ENCODE measurements around the gene ZNF350.
"Not testable (repeated sequence)": the region's sequence is repeated elsewhere in the genome, so short reads cannot be mapped to it uniquely, and the experiment has no call there.

The ZNF350 gene

DNA sequence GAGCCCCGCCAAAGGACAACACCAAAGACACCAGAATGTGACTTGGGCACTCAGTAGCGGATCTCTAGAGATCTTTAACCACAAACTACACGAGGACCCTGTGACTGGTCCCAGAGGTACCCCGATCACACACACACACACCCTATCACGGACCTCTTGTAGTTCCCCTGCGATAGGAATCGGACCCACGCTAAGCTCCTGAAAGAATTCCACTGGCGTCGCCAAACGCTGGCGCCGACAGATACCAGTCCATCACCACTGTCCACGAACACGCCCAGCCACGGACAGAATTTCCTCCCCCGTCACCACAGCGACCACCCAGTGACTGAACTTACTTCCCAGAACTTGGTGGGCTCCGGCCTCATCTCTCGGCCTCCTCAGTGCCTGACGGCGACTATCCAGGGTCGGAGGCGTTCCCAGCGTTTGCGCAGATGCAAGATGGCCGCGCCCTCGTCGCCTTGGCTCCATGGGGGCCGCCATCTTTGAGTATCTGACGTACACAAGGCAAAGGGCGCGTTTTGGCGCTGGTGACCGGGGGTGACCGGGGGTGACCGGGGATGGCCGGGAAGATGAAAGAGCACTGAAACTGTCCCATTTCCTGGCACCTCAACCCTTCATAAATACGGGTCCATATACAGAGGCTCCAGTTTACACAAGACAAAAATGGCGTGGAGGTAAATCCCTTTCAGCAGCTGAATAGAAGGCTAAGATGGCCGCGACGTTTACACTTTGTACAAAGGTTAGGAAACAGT, 21.3 kb upstream of the ZNF350 start, which contains the start of gene ZNF615:
ZNF615 (minus strand) TSS at position 406 of the 752 bp plus-strand sequence. CDS start 4,500 bp downstream, outside the sequence.
- Histone ChIP-seq H3K9ac (ENCODE audit: low read depth, low read length) (peak within 1 kb of the TSS; percentile 95), H3K4me1 (ENCODE audit: insufficient read depth, low read length) (peaks cover 4% of the 10 kb centered on the region), H3K9me3 (ENCODE audit: insufficient read depth, low read depth, low read length) (peaks cover 3% of the 10 kb centered on the region; the same call in 1 of the 2 replicates), H3K36me3 (ENCODE audit: insufficient read depth, low read length) (peaks cover 14% of the 10 kb centered on the region), H3K27me3 (ENCODE audit: insufficient read depth, low read length) (no peaks in the 10 kb centered on the region), H3K27ac (ENCODE audit: low read depth, low read length) (peak within 1 kb of the TSS; percentile 87), H3K4me3 (ENCODE audit: low read length) (peak within 1 kb of the TSS; percentile 96)
- under 1% methylated on average over 44 of the region's 44 CpGs for WGBS

- no peak overlapping the region for H3K27ac ChIP-seq (ENCODE audit: low read depth, low read length)
- peaks cover 12% of the 10 kb centered on the region for H3K36me3 ChIP-seq (ENCODE audit: insufficient read depth, low read length)
- 2% methylated on average over 9 of the region's 9 CpGs for WGBS
These were observed 20.8 kb upstream of the ZNF350 start for GRCh38 chr19:52007451-52007805.

DNA sequence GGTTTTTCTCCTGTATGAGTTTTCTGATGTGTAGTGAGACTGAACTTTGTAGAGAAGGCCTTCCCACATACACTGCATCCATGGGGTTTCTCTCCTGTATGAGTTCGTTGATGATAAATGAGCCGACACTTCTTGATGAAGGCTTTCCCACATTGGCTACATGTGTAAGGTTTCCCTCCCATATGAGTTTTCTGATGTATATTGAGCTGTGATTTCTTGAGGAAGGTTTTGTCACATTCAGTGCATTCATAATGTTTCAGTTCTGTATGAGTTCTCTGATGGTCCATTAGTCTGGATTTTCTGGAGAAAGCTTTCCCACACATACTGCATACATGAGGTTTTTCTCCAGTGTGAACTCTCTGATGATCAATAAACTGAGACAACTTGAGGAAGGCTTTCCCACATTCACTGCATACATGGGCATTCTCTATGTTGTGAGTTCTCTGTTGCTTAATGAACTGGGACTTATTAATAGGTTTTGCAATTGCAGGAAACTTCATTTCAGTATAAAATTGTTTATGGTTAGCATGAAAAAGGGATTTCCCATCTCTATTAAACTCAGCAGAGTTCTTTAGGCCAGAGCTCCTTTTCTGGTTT, 7.5 kb upstream of the ZNF350 start:
- Histone ChIP-seq H3K9ac (ENCODE audit: low read depth, low read length) (no peak overlapping the region), H3K4me3 (ENCODE audit: low read length) (no peak overlapping the region), H3K4me1 (ENCODE audit: insufficient read depth, low read length) (no peaks in the 10 kb centered on the region), H3K27me3 (ENCODE audit: insufficient read depth, low read length) (no peaks in the 10 kb centered on the region), H3K27ac (ENCODE audit: low read depth, low read length) (no peak overlapping the region), H3K36me3 (ENCODE audit: insufficient read depth, low read length) (peaks cover 81% of the 10 kb centered on the region), H3K9me3 (ENCODE audit: insufficient read depth, low read depth, low read length) (peaks cover 79% of the 10 kb centered on the region)
- WGBS, result 100% methylated on average over 2 of the region's 2 CpGs

More at GRCh38 chr19:52007451-52007805, 20.8 kb upstream of the ZNF350 start:
- Histone ChIP-seq H3K9me3 (ENCODE audit: insufficient read depth, low read depth, low read length) (peaks cover 3% of the 10 kb centered on the region; the same call in 1 of the 2 replicates), H3K4me3 (ENCODE audit: low read length) (peak overlapping the region; percentile 96), H3K4me1 (ENCODE audit: insufficient read depth, low read length) (peaks cover 4% of the 10 kb centered on the region), H3K27me3 (ENCODE audit: insufficient read depth, low read length) (no peaks in the 10 kb centered on the region), H3K9ac (ENCODE audit: low read depth, low read length) (peak overlapping the region; percentile 95)

GRCh38 chr19:51993422-51993821, 6.8 kb upstream of the ZNF350 start:
- peaks cover 76% of the 10 kb centered on the region for H3K9me3 ChIP-seq (ENCODE audit: insufficient read depth, low read depth, low read length)
- no peaks in the 10 kb centered on the region for H3K27me3 ChIP-seq (ENCODE audit: insufficient read depth, low read length)
- H3K4me3 ChIP-seq (ENCODE audit: low read length), result no peak overlapping the region
- WGBS, result 98% methylated on average over 10 of the region's 10 CpGs
- H3K9ac ChIP-seq (ENCODE audit: low read depth, low read length), result no peak overlapping the region
- H3K36me3 ChIP-seq (ENCODE audit: insufficient read depth, low read length), result peaks cover 73% of the 10 kb centered on the region
- no peaks in the 10 kb centered on the region for H3K4me1 ChIP-seq (ENCODE audit: insufficient read depth, low read length)
- no peak overlapping the region for H3K27ac ChIP-seq (ENCODE audit: low read depth, low read length)

DNA sequence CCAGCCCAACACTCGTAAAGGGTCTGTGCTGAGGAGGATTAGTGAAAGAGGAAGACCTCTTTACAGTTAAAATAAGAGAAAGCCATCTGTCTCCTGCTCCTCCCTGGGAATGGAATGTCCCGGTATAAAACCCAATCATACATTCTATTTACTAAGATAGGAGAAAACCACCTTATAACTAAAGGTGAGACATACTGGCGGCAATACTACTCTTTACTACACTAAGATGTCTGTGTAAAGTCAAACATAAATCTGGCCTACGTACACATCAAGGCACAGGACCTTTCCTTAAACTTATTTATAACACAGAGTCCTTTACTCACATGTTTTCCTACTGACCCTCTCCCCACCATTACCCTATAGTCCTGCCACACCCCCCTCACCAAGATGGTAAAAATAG, 3.3 kb downstream of the ZNF350 start:
- Histone ChIP-seq H3K4me3 (ENCODE audit: low read length) (no peak overlapping the region), H3K9ac (ENCODE audit: low read depth, low read length) (no peak overlapping the region), H3K36me3 (ENCODE audit: insufficient read depth, low read length) (peaks cover 8% of the 10 kb centered on the region), H3K27ac (ENCODE audit: low read depth, low read length) (no peak overlapping the region), H3K27me3 (ENCODE audit: insufficient read depth, low read length) (no peaks in the 10 kb centered on the region), H3K9me3 (ENCODE audit: insufficient read depth, low read depth, low read length) (peaks cover 45% of the 10 kb centered on the region), H3K4me1 (ENCODE audit: insufficient read depth, low read length) (no peaks in the 10 kb centered on the region)
- WGBS, result 91% methylated on average over 2 of the region's 4 CpGs

DNA sequence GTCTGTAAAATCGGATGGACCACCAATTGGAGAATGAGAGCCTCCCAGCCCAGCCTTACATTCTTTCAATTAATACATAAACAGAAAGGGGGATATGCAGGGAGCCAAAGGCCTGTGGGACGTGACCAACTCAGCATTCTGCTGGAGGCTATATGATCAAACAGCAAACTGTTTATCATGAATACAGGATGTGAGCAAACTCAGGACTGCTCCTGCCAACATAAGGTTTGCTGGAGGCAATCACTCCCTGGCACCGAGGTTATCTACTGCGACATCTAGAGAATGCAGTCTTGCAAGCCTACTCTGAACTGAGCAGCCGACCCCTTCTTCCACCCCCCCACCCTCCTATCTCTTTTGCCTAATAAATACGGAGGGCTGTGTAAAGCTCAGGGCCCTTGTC, 5.7 kb downstream of the ZNF350 start:
- not testable (repeated sequence) for H3K27me3 ChIP-seq (ENCODE audit: insufficient read depth, low read length); H3K4me3 ChIP-seq (ENCODE audit: low read length); H3K27ac ChIP-seq (ENCODE audit: low read depth, low read length); H3K9ac ChIP-seq (ENCODE audit: low read depth, low read length); H3K36me3 ChIP-seq (ENCODE audit: insufficient read depth, low read length); H3K4me1 ChIP-seq (ENCODE audit: insufficient read depth, low read length)
- 94% methylated on average over 5 of the region's 6 CpGs for WGBS
- H3K9me3 ChIP-seq (ENCODE audit: insufficient read depth, low read depth, low read length), result peaks cover 40% of the 10 kb centered on the region; the same call in 1 of the 2 replicates

GRCh38 chr19:51980116-51980736, 6.4 kb downstream of the ZNF350 start:
- Histone ChIP-seq H3K27me3 (ENCODE audit: insufficient read depth, low read length) (no peaks in the 10 kb centered on the region), H3K27ac (ENCODE audit: low read depth, low read length) (no peak overlapping the region), H3K36me3 (ENCODE audit: insufficient read depth, low read length) (peaks cover 8% of the 10 kb centered on the region), H3K9ac (ENCODE audit: low read depth, low read length) (no peak overlapping the region), H3K4me3 (ENCODE audit: low read length) (no peak overlapping the region), H3K4me1 (ENCODE audit: insufficient read depth, low read length) (no peaks in the 10 kb centered on the region), H3K9me3 (ENCODE audit: insufficient read depth, low read depth, low read length) (peaks cover 41% of the 10 kb centered on the region; the same call in 1 of the 2 replicates)
- WGBS, result 95% methylated on average over 6 of the region's 6 CpGs

DNA sequence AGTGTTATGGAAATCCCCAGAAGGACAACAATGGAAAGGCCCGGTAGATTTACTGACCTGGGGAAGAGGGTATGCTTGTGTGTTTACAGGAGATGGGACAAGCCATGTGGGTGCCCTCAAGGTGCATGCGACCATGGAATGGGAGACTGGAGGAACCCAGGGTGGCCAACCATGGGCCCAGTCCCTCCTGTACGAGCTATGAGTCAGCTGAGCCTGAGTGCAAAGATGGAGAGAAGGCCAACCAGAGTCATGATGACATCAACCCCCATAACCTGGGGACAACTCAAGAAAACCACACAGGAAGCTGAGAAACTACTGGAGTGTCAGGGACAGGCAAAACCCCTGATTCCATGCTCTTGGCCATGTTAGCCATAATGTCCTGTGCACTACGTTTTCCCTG, 7.8 kb downstream of the ZNF350 start:
- Histone ChIP-seq H3K27ac (ENCODE audit: low read depth, low read length) (no peak overlapping the region), H3K9ac (ENCODE audit: low read depth, low read length) (no peak overlapping the region), H3K4me1 (ENCODE audit: insufficient read depth, low read length) (no peaks in the 10 kb centered on the region), H3K27me3 (ENCODE audit: insufficient read depth, low read length) (no peaks in the 10 kb centered on the region), H3K4me3 (ENCODE audit: low read length) (no peak overlapping the region), H3K9me3 (ENCODE audit: insufficient read depth, low read depth, low read length) (peaks cover 46% of the 10 kb centered on the region), H3K36me3 (ENCODE audit: insufficient read depth, low read length) (peaks cover 20% of the 10 kb centered on the region)
- 91% methylated on average over 4 of the region's 4 CpGs for WGBS

DNA sequence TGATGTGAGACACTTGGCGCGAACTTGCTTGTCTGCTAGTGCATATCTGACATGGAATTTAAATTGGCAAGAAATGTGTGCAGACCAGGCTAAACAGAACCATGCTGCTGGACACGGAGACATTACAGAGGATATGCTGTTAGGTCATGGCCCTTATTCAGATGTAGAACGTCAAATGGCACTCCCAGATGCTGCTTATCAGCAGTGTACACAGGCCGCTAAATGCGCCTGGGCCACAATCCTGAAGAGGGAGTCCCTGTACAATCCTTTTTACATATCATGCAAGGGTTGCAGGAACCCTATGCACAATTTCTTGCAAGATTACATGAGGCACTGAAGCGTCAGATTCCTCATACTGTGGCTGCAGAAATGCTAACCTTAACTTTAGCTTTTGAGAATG, 9.3 kb downstream of the ZNF350 start:
- peaks cover 58% of the 10 kb centered on the region for H3K9me3 ChIP-seq (ENCODE audit: insufficient read depth, low read depth, low read length)
- no peak overlapping the region for H3K27ac ChIP-seq (ENCODE audit: low read depth, low read length)
- 94% methylated on average over 7 of the region's 7 CpGs for WGBS

GRCh38 chr19:51976852-51977251, 9.8 kb downstream of the ZNF350 start:
- Histone ChIP-seq H3K4me3 (ENCODE audit: low read length) (no peak overlapping the region), H3K27ac (ENCODE audit: low read depth, low read length) (no peak overlapping the region), H3K27me3 (ENCODE audit: insufficient read depth, low read length) (no peaks in the 10 kb centered on the region), H3K9ac (ENCODE audit: low read depth, low read length) (no peak overlapping the region), H3K4me1 (ENCODE audit: insufficient read depth, low read length) (no peaks in the 10 kb centered on the region), H3K9me3 (ENCODE audit: insufficient read depth, low read depth, low read length) (peaks cover 60% of the 10 kb centered on the region), H3K36me3 (ENCODE audit: insufficient read depth, low read length) (peaks cover 41% of the 10 kb centered on the region)
- 95% methylated on average over 3 of the region's 3 CpGs for WGBS

More for the DNA sequence above, 9.3 kb downstream of the ZNF350 start:
- Histone ChIP-seq H3K4me3 (ENCODE audit: low read length) (no peak overlapping the region), H3K36me3 (ENCODE audit: insufficient read depth, low read length) (peaks cover 36% of the 10 kb centered on the region), H3K9ac (ENCODE audit: low read depth, low read length) (no peak overlapping the region), H3K27me3 (ENCODE audit: insufficient read depth, low read length) (no peaks in the 10 kb centered on the region), H3K4me1 (ENCODE audit: insufficient read depth, low read length) (no peaks in the 10 kb centered on the region)

- H3K36me3 ChIP-seq (ENCODE audit: insufficient read depth, low read length), result peaks cover 51% of the 10 kb centered on the region
- not testable (repeated sequence) for H3K4me1 ChIP-seq (ENCODE audit: insufficient read depth, low read length); H3K27ac ChIP-seq (ENCODE audit: low read depth, low read length); H3K27me3 ChIP-seq (ENCODE audit: insufficient read depth, low read length); H3K4me3 ChIP-seq (ENCODE audit: low read length); H3K9ac ChIP-seq (ENCODE audit: low read depth, low read length)
- WGBS, result 94% methylated on average over 17 of the region's 17 CpGs
- H3K9me3 ChIP-seq (ENCODE audit: insufficient read depth, low read depth, low read length), result peaks cover 70% of the 10 kb centered on the region
These were observed 10.9 kb downstream of the ZNF350 start for GRCh38 chr19:51975787-51976186.

Measured in HUES64 (cell line).